Colonic mucosa (tissue), 4 donors: ENCODE results near the gene WDR33. TPM values are rescaled to one million over a fixed set of nuclear protein-coding genes. Genes with fewer than 3 reads are reported as not detected.

Experiments used
- DNase-seq: peaks from one replicate; pipeline ENCODE4 v3.0.0-alpha.2; 2020
- H3K27ac ChIP-seq: fragments of 200-600 bp; one replicate; pipeline ENCODE4 v1.8.0; 2021
- H3K27me3 ChIP-seq: fragments of 200-600 bp; one replicate; pipeline ENCODE4 v1.8.0; 2021
- H3K36me3 ChIP-seq: fragments of 200-600 bp; one replicate; pipeline ENCODE4 v1.8.0; 2021
- H3K4me1 ChIP-seq: fragments of 200-600 bp; one replicate; pipeline ENCODE4 v1.8.0; 2021; ENCODE audit warnings: mild to moderate bottlenecking
- H3K4me3 ChIP-seq: fragments of 200-600 bp; one replicate; pipeline ENCODE4 v1.8.0; 2021
- H3K9ac ChIP-seq, 2 donors: one replicate each; pipeline ENCODE4 v1.7.0; 2013; ENCODE audit warnings: control low read depth in 2 of 2, low read depth in 2 of 2, low read length in 2 of 2
- H3K9me3 ChIP-seq: fragments of 200-600 bp; one replicate; pipeline ENCODE4 v1.8.0; 2021
- intact Hi-C: fragments of 100-400 bp; cut with DNase I; formaldehyde crosslinking; loops from one replicate; pipeline ENCODE4 v1.14.1; 2022
- total RNA-seq, 2 donors: library from RNA; stranded (reverse); fragmentation: NEBNext Ultra II Directional in 1 of 2; extraction: Animal tissue kit (Norgen Biotek cat#: 25700) in 1 of 2; gene quantifications; one replicate each; pipeline ENCODE4 v1.2.1, GENCODE V29; 2021
- TF ChIP-seq, protein P1 (sequence below): fragments of 200-600 bp; IDR thresholded peaks from one replicate; pipeline ENCODE4 v1.8.0; 2022; ENCODE audit warnings: antibody characterized with exemption, mild to moderate bottlenecking
- donor health status: healthy.
- donor health status: DM: no; HTN: no; CAD: no.
- donor health status: DM: no; HTN: no; CAD: no.

The WDR33 gene
- total RNA-seq, 2 donors from 2014 or later = 48.1 to 59.4 TPM

DNA sequence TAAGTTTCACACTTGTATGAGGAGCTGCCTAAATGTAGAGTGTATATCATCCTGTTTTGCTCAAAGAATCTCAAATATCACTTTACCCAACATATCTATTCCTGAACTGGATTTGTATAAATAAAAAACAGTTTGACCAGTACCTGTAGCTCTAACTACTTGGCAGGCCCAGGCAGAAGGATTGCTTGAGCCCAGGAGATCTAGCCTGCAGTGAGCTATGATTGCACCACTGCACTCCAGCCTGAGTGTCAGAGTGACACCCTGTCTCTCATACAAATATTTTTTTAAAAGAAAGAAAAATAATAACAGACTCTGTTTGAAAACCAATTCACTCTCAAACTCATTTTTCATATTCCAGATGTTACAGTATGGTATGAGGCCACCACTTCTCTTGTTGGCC lies 127.9 kb downstream of the WDR33 start:
- H3K9me3 ChIP-seq = no peaks in the 10 kb centered on the region
- H3K27me3 ChIP-seq = no peaks in the 10 kb centered on the region
- TF ChIP-seq, protein P1, sequence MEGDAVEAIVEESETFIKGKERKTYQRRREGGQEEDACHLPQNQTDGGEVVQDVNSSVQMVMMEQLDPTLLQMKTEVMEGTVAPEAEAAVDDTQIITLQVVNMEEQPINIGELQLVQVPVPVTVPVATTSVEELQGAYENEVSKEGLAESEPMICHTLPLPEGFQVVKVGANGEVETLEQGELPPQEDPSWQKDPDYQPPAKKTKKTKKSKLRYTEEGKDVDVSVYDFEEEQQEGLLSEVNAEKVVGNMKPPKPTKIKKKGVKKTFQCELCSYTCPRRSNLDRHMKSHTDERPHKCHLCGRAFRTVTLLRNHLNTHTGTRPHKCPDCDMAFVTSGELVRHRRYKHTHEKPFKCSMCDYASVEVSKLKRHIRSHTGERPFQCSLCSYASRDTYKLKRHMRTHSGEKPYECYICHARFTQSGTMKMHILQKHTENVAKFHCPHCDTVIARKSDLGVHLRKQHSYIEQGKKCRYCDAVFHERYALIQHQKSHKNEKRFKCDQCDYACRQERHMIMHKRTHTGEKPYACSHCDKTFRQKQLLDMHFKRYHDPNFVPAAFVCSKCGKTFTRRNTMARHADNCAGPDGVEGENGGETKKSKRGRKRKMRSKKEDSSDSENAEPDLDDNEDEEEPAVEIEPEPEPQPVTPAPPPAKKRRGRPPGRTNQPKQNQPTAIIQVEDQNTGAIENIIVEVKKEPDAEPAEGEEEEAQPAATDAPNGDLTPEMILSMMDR = no peak
- no peaks in the 10 kb centered on the region for H3K36me3 ChIP-seq
- H3K9ac ChIP-seq = no peak overlapping the region
- H3K27ac ChIP-seq = no peak overlapping the region
- DNase-seq = no peak
- H3K4me3 ChIP-seq = no peak overlapping the region
- H3K4me1 ChIP-seq = no peaks in the 10 kb centered on the region
- intact Hi-C loops = no loop called here

DNA sequence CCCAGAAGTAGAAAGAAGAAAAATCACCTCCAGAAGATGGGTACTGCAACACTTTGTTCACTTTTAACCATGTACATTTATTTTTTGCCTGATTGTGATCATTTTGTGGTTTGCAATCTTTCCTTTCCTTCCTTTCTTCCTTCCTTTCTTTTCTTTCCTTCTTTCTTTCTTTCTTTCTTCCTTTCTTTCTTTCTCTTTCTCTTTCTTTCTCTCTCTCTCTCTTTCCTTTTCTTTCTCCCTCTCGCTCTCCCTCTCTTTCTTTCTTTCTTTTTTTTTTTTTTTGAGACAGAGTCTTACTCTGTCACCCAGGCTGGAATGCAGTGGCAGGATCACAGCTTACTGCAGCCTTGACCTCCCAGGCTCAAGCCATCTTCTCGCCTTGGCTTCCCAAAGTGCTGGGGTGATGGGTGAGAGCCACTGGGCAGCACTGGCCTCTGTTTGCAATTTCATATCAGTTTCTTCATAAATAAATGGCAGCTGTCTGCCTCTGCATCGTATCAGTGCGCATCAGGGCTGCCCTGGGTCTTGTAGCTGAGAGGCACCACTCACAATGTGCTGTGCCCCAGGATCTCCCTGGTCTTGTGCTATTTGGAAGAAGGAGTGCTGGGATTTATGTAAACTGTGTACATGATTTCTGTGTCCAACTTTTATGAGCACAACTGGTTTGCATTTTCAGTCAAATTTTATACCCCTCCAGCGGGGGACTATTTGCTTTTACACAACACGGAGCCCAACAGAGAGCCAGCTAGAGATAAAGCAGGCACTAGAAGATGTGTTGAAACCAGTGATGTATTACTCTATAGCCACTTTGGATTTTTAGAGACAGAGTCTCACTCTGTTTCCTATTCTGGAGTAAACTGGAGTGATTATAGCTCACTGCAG lies 128.8 kb downstream of the WDR33 start:
- TF ChIP-seq, protein P1 = no peak
- Histone ChIP-seq H3K4me1 (no peaks in the 10 kb centered on the region), H3K36me3 (no peaks in the 10 kb centered on the region), H3K9ac (no peak overlapping the region), H3K27me3 (no peaks in the 10 kb centered on the region), H3K9me3 (no peaks in the 10 kb centered on the region), H3K4me3 (no peak overlapping the region), H3K27ac (no peak overlapping the region)
- intact Hi-C loops = no loop called here
- no peak for DNase-seq

DNA sequence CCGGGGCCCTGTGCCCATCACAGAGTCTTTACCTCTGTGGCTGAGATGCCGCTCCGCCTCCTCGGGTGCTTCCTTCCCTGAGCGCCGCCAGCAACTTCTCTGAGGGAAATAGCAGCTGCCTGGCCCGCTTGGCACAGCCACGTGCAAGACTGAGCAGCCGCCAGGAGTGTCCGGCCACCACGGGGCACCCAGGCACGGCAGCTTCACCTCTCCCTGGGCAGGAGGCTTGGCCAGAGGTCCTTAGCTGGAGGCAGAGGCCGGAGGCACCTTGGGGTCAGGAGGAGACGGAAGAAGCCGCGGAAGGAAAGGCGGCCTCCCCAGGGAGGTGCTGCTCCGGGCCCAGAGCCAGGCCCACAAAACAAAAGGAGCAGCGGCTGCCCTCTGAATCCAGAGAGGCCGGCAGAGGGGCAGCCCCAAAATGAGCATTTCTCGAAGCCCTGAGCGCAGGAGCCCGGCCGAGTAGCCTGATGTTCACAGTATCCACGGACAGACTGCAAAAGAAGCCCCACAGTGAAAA lies 129.6 kb downstream of the WDR33 start:
- Histone ChIP-seq H3K9ac (no peak overlapping the region), H3K4me3 (no peak overlapping the region), H3K27ac (no peak overlapping the region), H3K27me3 (peaks cover 4% of the 10 kb centered on the region), H3K4me1 (no peaks in the 10 kb centered on the region), H3K36me3 (no peaks in the 10 kb centered on the region), H3K9me3 (no peaks in the 10 kb centered on the region)
- intact Hi-C loops = no loop called here
- DNase-seq = no peak
- TF ChIP-seq, protein P1 = no peak

DNA sequence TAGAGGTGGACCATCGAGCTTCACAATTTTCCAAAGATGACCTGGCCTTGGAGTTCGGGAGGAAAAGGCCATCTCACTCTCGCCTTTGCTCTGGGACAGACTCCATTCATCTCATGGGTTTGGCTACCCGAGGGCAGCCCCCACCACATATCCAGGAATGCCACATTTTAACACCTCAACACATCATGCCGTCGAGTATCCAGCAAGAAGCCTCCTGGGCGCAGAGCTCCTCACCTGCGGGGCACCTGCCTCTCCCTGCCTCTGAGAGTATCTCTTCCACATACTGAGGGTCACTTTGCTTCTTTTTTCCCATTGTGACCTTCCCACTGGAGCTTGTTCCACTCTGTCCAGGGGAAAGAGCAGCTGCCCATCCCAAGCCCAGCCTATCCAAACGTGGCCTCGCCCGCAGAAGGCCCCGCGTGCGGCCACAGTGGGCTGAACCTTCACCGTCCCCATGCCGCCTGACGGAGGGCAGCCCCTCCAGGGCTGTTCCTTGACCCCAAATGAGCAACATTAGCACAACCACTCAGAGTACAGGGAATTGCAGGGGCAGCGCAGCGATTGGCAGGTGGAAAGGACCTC lies 130.2 kb downstream of the WDR33 start:
- DNase-seq = no peak
- intact Hi-C loops = no loop called here
- TF ChIP-seq, protein P1 = no peak
- Histone ChIP-seq H3K27me3 (peaks cover 8% of the 10 kb centered on the region), H3K36me3 (no peaks in the 10 kb centered on the region), H3K4me3 (no peak overlapping the region), H3K4me1 (no peaks in the 10 kb centered on the region), H3K27ac (no peak overlapping the region), H3K9ac (no peak overlapping the region), H3K9me3 (no peaks in the 10 kb centered on the region)

DNA sequence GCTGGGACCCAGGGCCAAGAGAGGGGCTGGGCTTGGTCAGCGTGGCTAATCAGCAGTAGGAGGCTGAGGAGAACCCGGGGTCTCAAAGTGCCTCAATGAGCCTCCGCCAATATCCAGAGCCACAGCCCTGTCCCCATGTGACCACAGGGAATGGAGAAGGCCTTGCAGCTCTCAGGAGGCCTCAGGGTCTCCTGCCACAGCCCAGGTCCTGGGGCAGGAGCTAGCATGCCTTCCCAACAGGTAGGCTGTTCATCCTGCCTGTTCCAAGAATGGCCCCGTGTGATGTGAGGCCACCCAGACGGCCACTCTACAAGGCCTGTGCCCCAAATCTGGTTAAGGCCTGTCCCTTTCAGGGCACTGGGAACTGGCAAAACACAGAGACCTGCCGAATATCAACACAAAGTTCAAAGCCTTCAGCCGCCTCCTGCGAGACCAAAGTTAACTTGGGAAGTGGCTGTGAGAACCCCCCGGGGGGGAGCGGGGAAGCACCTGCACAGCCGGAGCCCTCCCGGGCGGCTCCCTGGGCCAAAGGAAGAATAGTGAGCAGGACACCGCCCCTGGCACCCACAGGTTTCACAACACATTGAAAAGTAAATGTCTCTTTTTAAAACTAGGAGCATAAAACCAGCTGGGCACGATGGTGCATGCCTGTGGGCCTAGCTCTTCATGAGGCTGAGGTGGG lies 131.2 kb downstream of the WDR33 start:
- H3K27me3 ChIP-seq = peaks cover 16% of the 10 kb centered on the region
- TF ChIP-seq, protein P1 = no peak
- H3K36me3 ChIP-seq = no peaks in the 10 kb centered on the region
- H3K9ac ChIP-seq = no peak overlapping the region
- H3K4me3 ChIP-seq = no peak overlapping the region
- intact Hi-C loops = no loop called here
- DNase-seq = no peak
- no peaks in the 10 kb centered on the region for H3K9me3 ChIP-seq
- H3K27ac ChIP-seq = no peak overlapping the region
- H3K4me1 ChIP-seq = no peaks in the 10 kb centered on the region
